H1 (cell line): Measurements from ENCODE around the gene TIMD4.

ENCODE experiments used
- ATF2 ChIP-seq: IDR thresholded peaks from 2 replicates; pipeline ENCODE4 v1.6.1; 2012; ENCODE audit warnings: low read length, inconsistent platforms
- EP300 ChIP-seq, 2 experiments: IDR thresholded peaks; 1 replicate in 1 of 2; 2 replicates in 1 of 2; pipeline ENCODE4 v1.6.1; 2011 to 2012; ENCODE audit warnings: low read depth in 2 of 2, low read length in 2 of 2, mild to moderate bottlenecking in 2 of 2, borderline replicate concordance in 1 of 2, inconsistent platforms in 1 of 2, moderate library complexity in 1 of 2
- GABPA ChIP-seq: IDR thresholded peaks from 2 replicates; pipeline ENCODE4 v1.6.1; 2011; ENCODE audit warnings: mild to moderate bottlenecking, low read length, moderate library complexity, borderline replicate concordance; ENCODE audit not compliant: insufficient read depth
- PHF8 ChIP-seq: fragments of 200-600 bp; sonication (generic); conservative IDR thresholded peaks from 2 replicates; pipeline ENCODE4 v1.7.1; 2012; ENCODE audit warnings: low read depth, mild to moderate bottlenecking, inconsistent platforms, low read length, moderate library complexity
- POLR2A ChIP-seq, 2 experiments: IDR thresholded peaks; 1 replicate in 1 of 2; 2 replicates in 1 of 2; pipeline ENCODE4 v1.6.1; 2011; ENCODE audit warnings: low read depth in 2 of 2, low read length in 2 of 2, mild to moderate bottlenecking in 2 of 2; ENCODE audit errors: control extremely low read depth in 1 of 2
- POLR2AphosphoS5 ChIP-seq: IDR thresholded peaks from 2 replicates; pipeline ENCODE4 v1.6.1; 2011; ENCODE audit warnings: low read depth, low read length
- RAD21 ChIP-seq, 2 experiments: IDR thresholded peaks in 1 of 2; conservative IDR thresholded peaks in 1 of 2; 2 replicates each; pipeline ENCODE4 v1.6.1; 2011; ENCODE audit warnings: low read depth in 2 of 2, low read length in 2 of 2, improper control_type of control experiment in 1 of 2, inconsistent platforms in 1 of 2, mild to moderate bottlenecking in 1 of 2, moderate library complexity in 1 of 2
- YY1 ChIP-seq: IDR thresholded peaks from 2 replicates; pipeline ENCODE4 v1.6.1; 2011; ENCODE audit warnings: low read depth, mild to moderate bottlenecking, low read length
- TF ChIP-seq, protein P1 (sequence below), 3 experiments: IDR thresholded peaks; 1 replicate in 2 of 3; 2 replicates in 1 of 3; pipeline versions ENCODE4 v1.5.1 to v1.6.1; 2011; ENCODE audit warnings: low read length in 3 of 3, mild to moderate bottlenecking in 3 of 3, inconsistent platforms in 2 of 3, low read depth in 1 of 3, moderate library complexity in 1 of 3; ENCODE audit not compliant: insufficient read depth in 1 of 3; ENCODE audit errors: control extremely low read depth in 1 of 3

- TF ChIP-seq ATF2 = no peak
- TF ChIP-seq RAD21 (IDR thresholded peaks at IDR 0.05 in 1 of 2, conservative IDR thresholded peaks at IDR 0.05 in 1 of 2; ENCODE audit: low read depth in 2 of 2, low read length in 2 of 2) = no peak
- no peak for TF ChIP-seq EP300 (IDR thresholded peaks at IDR 0.05; ENCODE audit: borderline replicate concordance in 1 of 2, low read depth in 2 of 2, low read length in 2 of 2)
- TF ChIP-seq, protein P1, sequence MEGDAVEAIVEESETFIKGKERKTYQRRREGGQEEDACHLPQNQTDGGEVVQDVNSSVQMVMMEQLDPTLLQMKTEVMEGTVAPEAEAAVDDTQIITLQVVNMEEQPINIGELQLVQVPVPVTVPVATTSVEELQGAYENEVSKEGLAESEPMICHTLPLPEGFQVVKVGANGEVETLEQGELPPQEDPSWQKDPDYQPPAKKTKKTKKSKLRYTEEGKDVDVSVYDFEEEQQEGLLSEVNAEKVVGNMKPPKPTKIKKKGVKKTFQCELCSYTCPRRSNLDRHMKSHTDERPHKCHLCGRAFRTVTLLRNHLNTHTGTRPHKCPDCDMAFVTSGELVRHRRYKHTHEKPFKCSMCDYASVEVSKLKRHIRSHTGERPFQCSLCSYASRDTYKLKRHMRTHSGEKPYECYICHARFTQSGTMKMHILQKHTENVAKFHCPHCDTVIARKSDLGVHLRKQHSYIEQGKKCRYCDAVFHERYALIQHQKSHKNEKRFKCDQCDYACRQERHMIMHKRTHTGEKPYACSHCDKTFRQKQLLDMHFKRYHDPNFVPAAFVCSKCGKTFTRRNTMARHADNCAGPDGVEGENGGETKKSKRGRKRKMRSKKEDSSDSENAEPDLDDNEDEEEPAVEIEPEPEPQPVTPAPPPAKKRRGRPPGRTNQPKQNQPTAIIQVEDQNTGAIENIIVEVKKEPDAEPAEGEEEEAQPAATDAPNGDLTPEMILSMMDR (IDR thresholded peaks at IDR 0.05; ENCODE audit: control extremely low read depth in 1 of 3, insufficient read depth in 1 of 3, low read depth in 1 of 3, low read length in 3 of 3) = no peak
- TF ChIP-seq POLR2A (IDR thresholded peaks at IDR 0.05; ENCODE audit: control extremely low read depth in 1 of 2, low read depth in 2 of 2, low read length in 2 of 2) = no peak
- TF ChIP-seq POLR2AphosphoS5 = no peak
- TF ChIP-seq PHF8 = no peak
- no peak for TF ChIP-seq GABPA
- TF ChIP-seq YY1 = no peak
Observed at GRCh38 chr5:156906807-156907206, 56.2 kb downstream of the TIMD4 start.
